ENCODE measurements around the gene GAPT.

- TF ChIP-seq POLR2AphosphoS5 (IDR thresholded peaks at IDR 0.05) (no peak), CTCF (IDR thresholded peaks at IDR 0.05; ENCODE audit: poor library complexity, severe bottlenecking) (no peak), EP300 (conservative IDR thresholded peaks at IDR 0.05; ENCODE audit: poor library complexity, severe bottlenecking) (no peak), EZH2 (IDR thresholded peaks at IDR 0.05; ENCODE audit: borderline replicate concordance, insufficient read depth, low read length, poor library complexity, severe bottlenecking) (no peak), REST (IDR thresholded peaks at IDR 0.05; ENCODE audit: borderline replicate concordance) (no peak)
Measured at GRCh38 chr5:58496488-58496887, 5.3 kb downstream of the GAPT start.

Data from neural cell (in vitro differentiated cells).